SH-SY5Y (cell line): ENCODE measurements around the gene PATJ.

ENCODE experiments used
- GATA2 ChIP-seq: IDR thresholded peaks from 2 replicates; pipeline ENCODE4 v1.6.1; 2011; ENCODE audit warnings: mild to moderate bottlenecking, low read depth, low read length
- GATA3 ChIP-seq: IDR thresholded peaks from 2 replicates; pipeline ENCODE4 v1.6.1; 2011; ENCODE audit warnings: low read depth, mild to moderate bottlenecking, low read length, moderate library complexity

- TF ChIP-seq GATA2 (no peak), GATA3 (no peak)
These were observed 132.9 kb downstream of the PATJ start for GRCh38 chr1:61875198-61875597.
